Liver (tissue), 5 donors: Measurements from ENCODE around the gene LRP1-AS. TPM values are rescaled to one million over a fixed set of nuclear protein-coding genes. Genes with fewer than 3 reads are reported as not detected.

Experiments
- polyA plus RNA-seq, 2 donors: library from polyadenylated mRNA; stranded (reverse) in 1 of 2; unstranded in 1 of 2; fragments of 200-250 nt in 1 of 2; fragments of >200 nt in 1 of 2; fragmentation: Nextera tagmentation in 1 of 2; extraction: Ambion mirVana in 1 of 2; gene quantifications; one replicate each; pipeline versions ENCODE4 v1.2.1 to v1.2.3, GENCODE V29; 2013 to 2015
- small RNA-seq: library from RNA; depleted of rRNA; stranded (forward); fragments of <200 nt; gene quantifications from one replicate; pipeline ENCODE3, GENCODE V24; 2014
- total RNA-seq, 2 donors: library from RNA; depleted of rRNA; stranded (reverse); fragments of >200 nt; gene quantifications; one replicate each; pipeline ENCODE4 v1.2.3, GENCODE V29; 2014
- donor health status: healthy.
- donor health status: healthy.
- donor health status: healthy.

The LRP1-AS gene
- total and polyA plus RNA-seq, 4 donors: not detected

Small RNA genes lying within 50 kb of the gene (small RNA-seq; reads per million reads assigned to genes)
- gene MIR1228: 0.20 reads per million

Other genes with a start within 250 kb of the LRP1-AS start
- gene SDR9C7, start 213.2 kb downstream of the LRP1-AS start, total RNA-seq: not detected
- not detected for gene SDR9C7, start 213.2 kb downstream of the LRP1-AS start, polyA plus RNA-seq
- gene RDH16, start 190.0 kb downstream of the LRP1-AS start, total RNA-seq: 100 to 1,000 TPM in 1 of 2 donors, 10 to 100 TPM in 1; 12.9 to 382 TPM
- gene RDH16, start 190.0 kb downstream of the LRP1-AS start, polyA plus RNA-seq: 100 to 1,000 TPM; 187 to 251 TPM
- 1 to 10 TPM; 3.6 to 9.9 TPM for gene ZBTB39, start 141.1 kb downstream of the LRP1-AS start, total RNA-seq
- gene ZBTB39, start 141.1 kb downstream of the LRP1-AS start, polyA plus RNA-seq: 1 to 10 TPM; 1.8 to 2.5 TPM
- gene TAC3, start 131.1 kb downstream of the LRP1-AS start, total RNA-seq: not detected
- not detected for gene TAC3, start 131.1 kb downstream of the LRP1-AS start, polyA plus RNA-seq
- gene MYO1A, start 97.5 kb downstream of the LRP1-AS start, total RNA-seq: under 1 TPM; 0.08 to 0.28 TPM
- under 1 TPM in 1 of 2 donors, not detected in 1; 0.03 TPM for gene MYO1A, start 97.5 kb downstream of the LRP1-AS start, polyA plus RNA-seq
- 10 to 100 TPM in 1 of 2 donors, 1 to 10 TPM in 1; 3.8 to 10.9 TPM for gene NEMP1, start 68.8 kb downstream of the LRP1-AS start, total RNA-seq
- 1 to 10 TPM; 1.4 to 2.5 TPM for gene NEMP1, start 68.8 kb downstream of the LRP1-AS start, polyA plus RNA-seq
- gene NAB2, start 58.5 kb downstream of the LRP1-AS start, total RNA-seq: 1 to 10 TPM; 3.9 to 10.0 TPM
- gene NAB2, start 58.5 kb downstream of the LRP1-AS start, polyA plus RNA-seq: 1 to 10 TPM; 1.9 to 8.6 TPM
- gene STAT6, start 36.3 kb downstream of the LRP1-AS start, total RNA-seq: 10 to 100 TPM; 27.4 to 54.0 TPM
- gene STAT6, start 36.3 kb downstream of the LRP1-AS start, polyA plus RNA-seq: 10 to 100 TPM; 33.2 to 57.4 TPM
- 100 to 1,000 TPM; 151 to 375 TPM for gene LRP1, start 19.1 kb downstream of the LRP1-AS start, total RNA-seq
- gene LRP1, start 19.1 kb downstream of the LRP1-AS start, polyA plus RNA-seq: 100 to 1,000 TPM in 1 of 2 donors, 10 to 100 TPM in 1; 87.5 to 127 TPM
- not detected for gene NXPH4, start 69.2 kb upstream of the LRP1-AS start, total RNA-seq
- gene NXPH4, start 69.2 kb upstream of the LRP1-AS start, polyA plus RNA-seq: under 1 TPM in 1 of 2 donors, not detected in 1; 0.15 TPM
- 100 to 1,000 TPM in 1 of 2 donors, 10 to 100 TPM in 1; 66.7 to 236 TPM for gene SHMT2, start 82.1 kb upstream of the LRP1-AS start, total RNA-seq
- gene SHMT2, start 82.1 kb upstream of the LRP1-AS start, polyA plus RNA-seq: 100 to 1,000 TPM; 121 to 276 TPM
- gene STAC3, start 103.6 kb upstream of the LRP1-AS start, total RNA-seq: 1 to 10 TPM in 1 of 2 donors, under 1 TPM in 1; 0.84 to 1.1 TPM
- 1 to 10 TPM in 1 of 2 donors, under 1 TPM in 1; 0.19 to 1.3 TPM for gene STAC3, start 103.6 kb upstream of the LRP1-AS start, polyA plus RNA-seq